Pulmonary artery endothelial cell (primary cell): ENCODE results near the gene ESR1. TPM values are rescaled to one million over a fixed set of nuclear protein-coding genes. Genes with fewer than 3 reads are reported as not detected.

Experiments
- DNase-seq: peaks from one replicate; pipeline ENCODE4 v3.0.0-alpha.2; 2011; ENCODE audit warnings: low read depth, low spot score
- total RNA-seq: library from RNA; depleted of rRNA; stranded (reverse); fragments of >200 nt; gene quantifications from 2 replicates; pipeline ENCODE4 v1.2.3, GENCODE V29; 2014

The ESR1 gene
- total RNA-seq: 0.04 and 0.13 TPM in 2 replicates

DNA sequence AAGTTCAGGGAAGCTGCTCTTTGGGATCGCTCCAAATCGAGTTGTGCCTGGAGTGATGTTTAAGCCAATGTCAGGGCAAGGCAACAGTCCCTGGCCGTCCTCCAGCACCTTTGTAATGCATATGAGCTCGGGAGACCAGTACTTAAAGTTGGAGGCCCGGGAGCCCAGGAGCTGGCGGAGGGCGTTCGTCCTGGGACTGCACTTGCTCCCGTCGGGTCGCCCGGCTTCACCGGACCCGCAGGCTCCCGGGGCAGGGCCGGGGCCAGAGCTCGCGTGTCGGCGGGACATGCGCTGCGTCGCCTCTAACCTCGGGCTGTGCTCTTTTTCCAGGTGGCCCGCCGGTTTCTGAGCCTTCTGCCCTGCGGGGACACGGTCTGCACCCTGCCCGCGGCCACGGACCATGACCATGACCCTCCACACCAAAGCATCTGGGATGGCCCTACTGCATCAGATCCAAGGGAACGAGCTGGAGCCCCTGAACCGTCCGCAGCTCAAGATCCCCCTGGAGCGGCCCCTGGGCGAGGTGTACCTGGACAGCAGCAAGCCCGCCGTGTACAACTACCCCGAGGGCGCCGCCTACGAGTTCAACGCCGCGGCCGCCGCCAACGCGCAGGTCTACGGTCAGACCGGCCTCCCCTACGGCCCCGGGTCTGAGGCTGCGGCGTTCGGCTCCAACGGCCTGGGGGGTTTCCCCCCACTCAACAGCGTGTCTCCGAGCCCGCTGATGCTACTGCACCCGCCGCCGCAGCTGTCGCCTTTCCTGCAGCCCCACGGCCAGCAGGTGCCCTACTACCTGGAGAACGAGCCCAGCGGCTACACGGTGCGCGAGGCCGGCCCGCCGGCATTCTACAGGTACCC lies at the start of gene ESR1:
Gene ESR1, plus strand, starts transcription at position 170 of the 858 bp plus-strand sequence. Its CDS starts 231 bp downstream, at position 401.
- no peak for DNase-seq

DNA sequence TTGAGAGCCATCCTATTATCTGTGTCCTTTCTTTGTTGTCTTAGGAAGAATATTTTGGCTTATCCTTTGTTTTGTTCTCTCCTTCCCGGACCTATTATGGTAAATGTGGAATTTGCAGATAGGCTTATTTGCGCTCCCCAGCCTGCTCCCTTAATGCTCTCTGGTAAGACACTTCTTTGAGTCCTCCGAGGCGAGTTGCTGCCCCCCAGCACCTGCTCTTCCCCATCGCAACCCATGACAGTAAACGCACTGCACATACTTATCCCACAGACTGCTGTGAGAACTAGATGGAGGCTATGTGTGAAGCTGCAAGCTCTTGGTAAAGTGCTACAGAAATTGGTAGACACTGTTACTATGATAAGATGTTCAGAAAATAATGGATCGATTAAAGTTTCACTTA lies 47.0 kb upstream of the ESR1 start:
- no peak for DNase-seq

DNA sequence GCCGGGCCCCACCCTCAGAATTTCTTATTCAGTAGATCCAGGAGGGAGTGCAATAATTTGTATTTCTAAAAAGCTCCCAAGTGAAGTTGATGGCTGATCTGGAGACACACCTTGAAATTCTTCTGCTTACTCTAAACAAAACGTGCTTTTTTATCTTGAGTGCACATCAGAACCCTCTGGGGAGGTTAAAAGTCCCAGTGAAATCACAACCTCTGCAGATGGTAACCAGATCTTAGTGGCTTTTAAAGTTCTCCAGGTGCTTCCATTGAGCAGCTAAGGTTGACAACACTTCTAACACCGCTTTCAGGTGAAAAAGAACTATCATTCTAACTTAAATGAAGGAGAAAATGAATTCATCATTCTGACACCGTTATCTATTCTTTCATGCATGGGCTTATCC lies 45.6 kb upstream of the ESR1 start:
- DNase-seq: no peak

DNA sequence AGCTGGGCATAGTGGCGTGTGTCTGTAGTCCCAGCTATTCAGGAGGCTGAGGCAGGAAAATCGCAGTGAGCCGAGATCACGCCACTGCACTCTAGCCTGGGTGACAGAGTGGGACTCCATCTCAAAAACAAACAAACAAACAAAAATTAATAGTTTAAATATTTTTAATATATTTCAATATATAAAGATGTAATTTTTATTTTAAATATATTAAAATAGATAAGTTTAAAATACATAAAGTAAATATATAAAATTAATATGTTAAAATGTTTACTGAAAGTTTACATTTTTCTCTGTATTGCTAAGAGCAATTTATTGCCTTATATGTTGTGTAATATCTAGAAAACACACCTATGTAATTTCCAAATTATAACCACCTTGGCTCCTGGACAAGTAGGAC lies 44.7 kb upstream of the ESR1 start:
- no peak for DNase-seq

DNA sequence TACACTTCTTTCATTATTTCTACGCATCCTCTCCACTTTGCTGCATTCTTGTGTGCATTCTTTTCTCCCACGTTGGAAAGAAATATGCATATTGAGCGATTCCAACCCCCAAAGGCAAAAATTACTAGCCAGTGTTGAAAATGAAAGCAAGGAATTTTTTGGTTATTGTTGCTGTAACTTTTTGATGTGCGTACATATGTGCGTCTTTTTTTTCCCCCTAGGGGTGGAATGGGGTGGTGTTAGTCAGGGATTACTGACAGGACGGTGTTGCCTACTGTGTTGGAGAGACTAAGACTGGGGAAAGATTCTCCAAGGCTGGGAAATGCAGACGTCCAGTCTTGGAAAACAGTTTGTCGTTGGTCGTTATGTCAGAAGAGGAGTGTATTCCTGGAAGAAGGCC lies 44.2 kb upstream of the ESR1 start:
- no peak for DNase-seq

DNA sequence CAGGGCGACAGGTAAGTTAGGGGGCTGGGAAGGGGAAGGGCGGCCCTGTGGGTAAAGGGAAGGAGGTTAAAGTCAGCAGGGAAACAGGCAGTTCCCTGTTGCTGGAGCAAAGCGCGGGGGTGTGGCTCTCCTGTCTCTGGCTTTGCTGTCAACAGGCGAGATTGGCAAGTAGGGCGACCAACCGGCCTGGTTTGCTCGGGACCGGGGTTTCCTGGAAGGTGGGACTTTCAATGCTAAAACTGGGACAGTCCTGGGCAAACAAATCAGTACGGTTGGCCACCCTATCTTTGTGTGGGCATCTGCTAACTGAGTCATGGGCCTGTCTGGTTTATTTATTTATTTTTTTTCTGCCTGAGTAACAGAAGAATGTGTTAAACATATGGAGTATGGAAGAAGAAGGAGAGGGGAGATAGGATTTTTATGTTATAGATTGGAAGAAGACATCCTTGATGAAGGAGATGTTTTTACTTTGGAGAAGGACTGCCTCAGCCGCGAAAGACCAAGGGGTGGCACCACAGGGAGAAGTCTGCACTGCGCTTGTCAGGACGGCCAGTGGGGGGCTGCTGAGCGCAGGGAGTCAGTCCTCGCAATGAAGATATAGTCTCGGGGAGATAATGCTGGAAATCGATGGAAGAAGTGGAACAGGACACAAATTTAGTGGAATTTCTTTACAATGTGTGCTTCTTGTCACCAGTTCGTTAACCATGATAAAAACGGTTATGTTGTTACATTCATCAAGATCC lies 43.4 kb upstream of the ESR1 start:
- DNase-seq: peak; percentile 60

DNA sequence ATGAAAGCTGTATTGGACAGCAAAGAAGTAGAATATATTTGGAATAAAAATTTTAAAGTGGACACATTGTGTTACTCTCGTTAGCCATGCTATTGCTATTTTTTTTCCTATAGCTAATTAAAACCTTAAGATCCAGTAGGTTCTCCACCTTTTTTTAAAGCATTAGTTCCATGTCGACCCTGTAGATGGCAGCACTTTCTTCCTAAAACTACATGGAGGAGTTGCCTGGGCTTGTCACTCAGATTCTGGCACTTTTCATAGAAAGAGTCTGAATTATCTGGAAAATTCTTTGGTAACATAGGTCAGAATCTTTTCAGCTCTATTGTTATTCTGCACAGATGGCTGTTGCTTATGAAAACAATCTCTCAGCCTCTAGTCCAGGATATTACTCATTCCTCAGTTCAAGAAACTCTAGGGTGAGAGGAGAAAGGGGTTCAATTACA lies 42.0 kb upstream of the ESR1 start:
- DNase-seq: peak; percentile 93

DNA sequence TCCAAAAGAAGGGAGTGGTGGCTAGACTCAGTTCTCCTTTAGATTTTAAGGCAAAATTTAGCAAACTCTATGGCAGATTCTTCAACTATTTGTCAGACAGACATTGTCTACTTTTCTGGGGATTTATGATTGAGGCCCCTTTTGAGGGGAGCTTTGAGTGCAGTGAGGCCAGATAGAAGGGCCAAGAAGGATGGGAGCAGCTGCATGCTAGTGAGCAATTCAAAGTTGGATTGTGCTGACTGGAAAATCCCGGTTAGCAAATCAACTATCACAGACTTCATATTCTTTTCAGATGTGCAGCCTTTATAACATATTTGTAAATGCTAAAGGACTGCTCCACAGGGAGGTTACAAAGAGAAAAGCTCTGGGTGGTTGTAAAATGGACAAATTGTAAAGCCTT lies 35.0 kb upstream of the ESR1 start:
- DNase-seq: no peak

DNA sequence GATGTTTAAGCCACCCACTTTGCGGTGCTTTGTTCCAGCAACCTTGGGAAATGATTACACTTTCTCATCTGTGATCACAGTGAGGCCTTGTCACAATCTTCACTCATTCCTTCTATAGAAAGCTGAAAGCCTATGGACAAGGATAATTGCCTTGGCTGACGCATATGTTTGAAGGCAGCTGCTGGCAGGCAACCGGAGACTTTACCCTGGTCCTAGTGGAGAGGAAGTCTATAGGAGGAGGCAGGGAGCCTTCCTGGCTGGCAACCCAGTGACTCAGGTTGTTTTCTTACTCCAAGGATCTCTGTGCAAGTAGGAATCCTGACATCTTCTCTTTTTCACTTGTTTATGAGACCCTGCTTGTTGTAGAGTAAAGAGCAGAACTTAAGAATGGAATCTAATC lies 34.1 kb upstream of the ESR1 start:
- DNase-seq: no peak

DNA sequence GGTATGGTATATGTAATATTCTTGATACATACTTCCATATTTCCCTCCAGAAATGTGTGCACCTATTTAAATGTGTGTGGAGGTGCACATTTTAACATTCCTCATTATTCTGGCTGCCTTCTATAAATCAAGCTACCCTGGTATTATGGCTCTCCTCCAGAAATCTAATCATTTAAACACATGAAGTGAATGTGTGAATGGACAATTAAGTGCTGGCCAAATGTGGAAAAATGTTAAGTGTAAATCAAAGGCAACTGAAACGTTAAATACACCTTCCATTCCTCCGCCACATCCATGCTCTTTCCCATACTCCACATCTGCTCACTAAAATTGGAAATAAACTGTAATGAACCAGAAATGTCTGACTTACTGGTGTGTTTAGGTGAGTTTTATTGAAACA lies 24.9 kb upstream of the ESR1 start:
- DNase-seq: no peak

DNA sequence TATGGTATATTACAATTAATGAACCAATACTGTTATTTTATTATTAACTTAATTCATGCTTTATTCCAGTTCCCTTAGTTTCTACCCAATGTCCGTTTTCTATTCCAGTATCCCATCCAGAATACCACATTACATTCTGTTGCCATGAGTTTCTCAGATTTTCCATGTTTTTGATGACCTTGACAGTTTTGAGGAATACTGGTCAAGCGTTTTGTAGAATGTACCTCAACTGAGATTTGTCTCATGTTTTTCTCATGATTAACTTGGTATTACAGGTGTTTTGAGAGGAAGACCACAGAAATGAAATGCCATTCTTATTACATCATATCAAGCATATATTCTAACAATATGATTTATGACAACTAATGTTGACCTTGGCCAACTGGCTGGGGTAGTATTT lies 23.8 kb upstream of the ESR1 start:
- no peak for DNase-seq

DNA sequence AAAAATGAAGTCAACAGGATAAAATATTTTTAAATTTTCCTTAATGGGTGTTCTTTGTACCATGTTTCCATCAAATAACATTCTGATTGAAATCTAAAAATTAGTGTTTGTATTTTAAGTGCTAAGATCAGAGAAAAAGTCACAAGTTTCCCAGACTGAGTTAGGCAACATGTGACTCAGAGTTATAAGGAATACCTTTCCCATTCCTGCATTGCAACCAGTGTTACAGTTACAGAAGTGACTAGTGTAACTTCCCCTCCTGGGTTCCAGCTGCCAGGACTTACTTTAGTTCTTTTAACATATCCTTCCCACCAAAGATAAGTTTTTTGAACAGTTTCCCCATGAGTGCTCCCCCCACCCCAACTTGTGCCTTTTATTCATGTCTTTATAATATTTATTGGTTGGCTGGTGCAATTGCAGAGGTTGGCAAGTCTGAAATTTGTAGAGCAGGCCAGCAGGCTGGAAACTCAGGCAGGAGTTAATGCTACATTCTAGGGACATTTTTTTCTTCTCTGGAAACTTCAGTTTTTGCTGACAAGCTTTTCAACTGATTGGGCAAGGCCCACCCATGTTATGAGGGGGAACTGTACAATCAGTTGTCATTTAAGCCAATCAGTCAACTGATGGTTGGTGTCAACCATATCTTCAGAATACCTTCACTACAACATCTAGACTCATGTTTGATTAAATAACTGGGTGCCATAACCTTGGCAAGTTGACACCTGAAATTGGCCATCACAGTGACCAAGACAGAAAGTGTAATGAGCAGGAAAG lies 22.9 kb upstream of the ESR1 start:
- DNase-seq: no peak

DNA sequence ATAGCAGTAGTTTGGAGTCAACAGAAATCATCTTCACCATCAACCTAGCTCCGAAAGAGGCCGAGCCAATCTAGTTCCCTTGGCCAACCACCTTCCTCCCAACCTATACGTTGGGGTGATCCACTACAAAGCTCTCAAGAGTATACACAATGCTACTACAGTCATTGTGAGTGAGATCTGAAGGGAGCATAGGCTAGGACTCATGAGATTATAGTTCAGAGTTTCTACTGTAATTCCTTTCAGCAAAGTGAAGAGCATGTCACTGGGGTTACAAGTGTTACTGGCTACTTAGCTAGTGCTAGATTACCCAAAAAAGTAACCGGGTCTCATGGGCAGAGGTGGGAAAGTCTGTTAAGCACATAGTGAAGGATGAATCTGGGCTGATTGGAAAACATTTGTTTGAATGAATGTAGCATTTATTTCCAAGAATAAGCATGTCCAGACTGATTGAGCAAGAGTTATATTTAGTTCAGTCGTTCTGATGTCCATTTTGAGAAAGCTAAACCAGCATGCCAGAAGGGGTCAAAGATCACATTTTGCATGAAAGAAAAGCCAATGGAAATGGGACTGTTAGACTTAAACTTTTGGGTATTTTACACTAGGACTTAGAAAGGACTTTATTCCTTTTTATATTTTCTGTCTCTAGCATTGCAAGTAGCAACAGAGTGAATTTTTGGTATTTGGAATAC lies 10.5 kb upstream of the ESR1 start:
- no peak for DNase-seq

DNA sequence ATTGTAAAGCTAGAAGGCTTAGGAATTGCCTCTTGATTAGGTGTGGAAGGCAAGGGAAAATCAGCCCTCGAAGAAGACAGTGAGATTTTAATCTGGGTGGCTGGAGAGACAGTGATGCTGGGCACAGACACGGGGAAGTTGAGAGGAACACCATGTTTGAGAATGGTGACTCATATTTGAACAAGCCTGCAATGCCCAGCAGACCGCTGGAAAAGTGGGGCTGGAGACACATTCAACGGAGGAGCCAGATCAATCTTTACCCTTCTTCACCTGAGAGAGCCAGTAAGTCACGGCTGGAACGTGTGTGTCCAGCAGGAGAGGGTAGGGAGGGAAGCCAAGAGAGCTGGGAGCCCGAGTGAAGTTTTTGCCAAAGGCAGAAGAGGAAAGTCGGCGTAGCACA lies 3.7 kb upstream of the ESR1 start:
- no peak for DNase-seq

DNA sequence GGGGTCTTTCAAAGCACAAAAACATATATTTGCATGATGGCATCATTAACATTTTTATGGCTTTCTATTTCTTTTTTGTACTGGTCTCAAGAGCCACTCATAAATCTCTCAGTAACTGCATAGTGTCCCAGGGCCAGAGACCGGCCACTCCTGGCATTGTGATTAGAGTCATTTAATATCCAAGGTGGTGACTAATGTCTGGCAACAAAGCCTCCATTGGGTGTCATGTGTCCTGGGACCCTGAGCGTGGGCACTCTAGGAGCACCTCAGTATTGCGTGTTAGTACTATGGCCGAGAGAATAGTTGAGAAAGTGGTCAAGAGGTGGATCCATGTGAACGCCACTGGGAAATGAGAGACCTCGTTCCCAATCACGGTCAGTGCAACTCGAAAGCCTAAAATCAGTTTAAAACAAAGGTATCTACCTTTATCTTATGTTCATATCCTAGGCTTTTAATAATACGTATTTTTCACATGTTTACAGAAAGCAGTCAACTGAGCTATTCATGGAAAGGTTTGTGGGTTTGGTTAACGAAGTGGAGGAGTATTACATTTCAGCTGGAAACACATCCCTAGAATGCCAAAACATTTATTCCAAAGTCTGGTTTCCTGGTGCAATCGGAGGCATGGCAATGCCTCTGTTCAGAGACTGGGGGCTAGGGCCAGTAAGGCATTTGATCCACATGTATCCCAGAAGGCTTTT lies 2.7 kb upstream of the ESR1 start:
- DNase-seq: no peak

DNA sequence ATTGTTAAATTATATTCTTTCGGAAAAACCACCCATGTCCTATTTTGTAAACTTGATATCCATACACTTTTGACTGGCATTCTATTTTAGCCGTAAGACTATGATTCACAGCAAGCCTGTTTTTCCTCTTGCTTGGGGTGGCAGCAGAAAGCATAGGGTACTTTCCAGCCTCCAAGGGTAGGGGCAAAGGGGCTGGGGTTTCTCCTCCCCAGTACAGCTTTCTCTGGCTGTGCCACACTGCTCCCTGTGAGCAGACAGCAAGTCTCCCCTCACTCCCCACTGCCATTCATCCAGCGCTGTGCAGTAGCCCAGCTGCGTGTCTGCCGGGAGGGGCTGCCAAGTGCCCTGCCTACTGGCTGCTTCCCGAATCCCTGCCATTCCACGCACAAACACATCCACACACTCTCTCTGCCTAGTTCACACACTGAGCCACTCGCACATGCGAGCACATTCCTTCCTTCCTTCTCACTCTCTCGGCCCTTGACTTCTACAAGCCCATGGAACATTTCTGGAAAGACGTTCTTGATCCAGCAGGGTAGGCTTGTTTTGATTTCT lies 2.1 kb upstream of the ESR1 start:
- DNase-seq: no peak

DNA sequence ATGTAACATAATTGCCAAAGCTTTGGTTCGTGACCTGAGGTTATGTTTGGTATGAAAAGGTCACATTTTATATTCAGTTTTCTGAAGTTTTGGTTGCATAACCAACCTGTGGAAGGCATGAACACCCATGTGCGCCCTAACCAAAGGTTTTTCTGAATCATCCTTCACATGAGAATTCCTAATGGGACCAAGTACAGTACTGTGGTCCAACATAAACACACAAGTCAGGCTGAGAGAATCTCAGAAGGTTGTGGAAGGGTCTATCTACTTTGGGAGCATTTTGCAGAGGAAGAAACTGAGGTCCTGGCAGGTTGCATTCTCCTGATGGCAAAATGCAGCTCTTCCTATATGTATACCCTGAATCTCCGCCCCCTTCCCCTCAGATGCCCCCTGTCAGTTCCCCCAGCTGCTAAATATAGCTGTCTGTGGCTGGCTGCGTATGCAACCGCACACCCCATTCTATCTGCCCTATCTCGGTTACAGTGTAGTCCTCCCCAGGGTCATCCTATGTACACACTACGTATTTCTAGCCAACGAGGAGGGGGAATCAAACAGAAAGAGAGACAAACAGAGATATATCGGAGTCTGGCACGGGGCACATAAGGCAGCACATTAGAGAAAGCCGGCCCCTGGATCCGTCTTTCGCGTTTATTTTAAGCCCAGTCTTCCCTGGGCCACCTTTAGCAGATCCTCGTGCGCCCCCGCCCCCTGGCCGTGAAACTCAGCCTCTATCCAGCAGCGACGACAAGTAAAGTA lies 547 bp upstream of the ESR1 start:
- DNase-seq: no peak

DNA sequence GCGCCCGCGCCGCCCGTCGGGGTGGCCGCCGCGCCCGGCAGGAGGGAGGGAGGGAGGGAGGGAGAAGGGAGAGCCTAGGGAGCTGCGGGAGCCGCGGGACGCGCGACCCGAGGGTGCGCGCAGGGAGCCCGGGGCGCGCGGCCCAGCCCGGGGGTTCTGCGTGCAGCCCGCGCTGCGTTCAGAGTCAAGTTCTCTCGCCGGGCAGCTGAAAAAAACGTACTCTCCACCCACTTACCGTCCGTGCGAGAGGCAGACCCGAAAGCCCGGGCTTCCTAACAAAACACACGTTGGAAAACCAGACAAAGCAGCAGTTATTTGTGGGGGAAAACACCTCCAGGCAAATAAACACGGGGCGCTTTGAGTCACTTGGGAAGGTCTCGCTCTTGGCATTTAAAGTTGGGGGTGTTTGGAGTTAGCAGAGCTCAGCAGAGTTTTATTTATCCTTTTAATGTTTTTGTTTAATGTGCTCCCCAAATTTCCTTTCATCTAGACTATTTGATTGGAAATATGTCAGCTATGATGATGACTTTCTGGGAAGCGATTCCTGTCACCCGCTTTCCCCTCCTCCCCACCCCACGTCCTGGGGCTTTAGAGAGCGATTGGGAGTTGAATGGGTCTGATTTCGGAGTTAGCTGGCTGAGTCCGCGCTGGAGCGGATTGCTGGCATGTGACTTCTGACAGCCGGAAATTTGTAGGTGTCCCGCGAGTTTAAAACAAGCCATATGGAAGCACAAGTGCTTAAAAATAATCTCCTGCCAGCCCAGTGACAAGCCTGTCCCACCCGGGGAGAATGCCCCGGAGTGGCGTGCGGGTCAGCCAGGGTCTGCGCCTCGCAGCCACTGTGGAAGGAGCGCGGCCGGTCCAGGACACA lies 1.1 kb downstream of the ESR1 start:
- DNase-seq: no peak

DNA sequence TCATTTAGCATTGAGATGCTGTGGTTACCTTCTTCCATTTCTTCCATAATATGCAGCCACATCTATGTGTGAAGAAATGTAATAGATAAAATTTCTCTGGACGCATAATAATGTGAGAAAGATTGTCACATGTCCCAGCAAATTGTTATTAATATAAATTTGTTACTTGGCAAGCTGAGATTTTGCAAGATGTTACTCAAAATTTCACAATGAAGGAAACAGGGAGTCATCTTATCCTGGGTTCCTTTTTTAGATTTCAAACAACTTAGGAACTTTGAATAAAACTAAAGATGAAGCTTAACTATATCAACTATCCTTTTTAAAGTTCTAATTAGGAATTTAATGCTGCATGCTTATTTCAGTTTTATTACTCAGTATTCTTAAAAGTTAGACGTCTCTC lies 3.6 kb downstream of the ESR1 start:
- DNase-seq: no peak
